ENCODE results near the gene OR2T35. TPM values are rescaled to one million over a fixed set of nuclear protein-coding genes. Genes with fewer than 3 reads are reported as not detected.
A peak's percentile ranks its signal among the peaks of the same experiment; 100 is the strongest.
"Not testable (repeated sequence)": the region's sequence is repeated elsewhere in the genome, so short reads cannot be mapped to it uniquely, and the experiment has no call there.

The OR2T35 gene
- total RNA-seq, 2 experiments from 2014 or later: not detected

DNA sequence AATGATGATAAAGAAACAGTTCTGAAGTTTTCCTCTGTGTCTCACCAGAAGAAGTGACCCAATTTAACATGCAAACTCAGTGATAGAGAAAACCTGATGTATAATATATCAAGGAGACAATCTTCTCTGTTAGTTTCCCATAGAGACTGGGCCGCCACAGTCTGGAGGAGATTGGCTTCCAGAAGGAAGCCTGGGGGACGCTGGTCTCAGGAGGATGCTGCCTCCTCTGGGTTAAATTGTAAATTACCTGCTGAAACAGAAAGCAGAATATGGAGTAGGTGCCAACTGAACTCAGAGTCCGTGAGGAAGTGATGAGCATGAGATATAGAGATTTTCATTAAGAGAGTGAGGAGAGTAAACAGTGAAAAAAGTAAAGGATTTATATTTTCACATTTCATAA, 41.7 kb upstream of the OR2T35 start:
- intact Hi-C loops (cut with micrococcal nuclease; ENCODE audit: unreplicated experiment): loop anchor here (5.0 to 10.0 kb wide), 2 partner anchors 58 to 65 kb away; no protein-coding TSS in a partner anchor
- Histone ChIP-seq H3K4me3 (ENCODE audit: low read depth, low read length, poor library complexity, severe bottlenecking) (no peak overlapping the region), H4K20me1 (ENCODE audit: insufficient read depth, low read length) (no peaks in the 10 kb centered on the region), H3K9me3 (ENCODE audit: low read length) (no peaks in the 10 kb centered on the region), H3K79me2 (ENCODE audit: insufficient read depth, low read depth, low read length) (no peaks in the 10 kb centered on the region), H3K4me1 (ENCODE audit: insufficient read depth, low read length, poor library complexity, severe bottlenecking) (no peaks in the 10 kb centered on the region), H3K4me2 (ENCODE audit: low read length) (no peak overlapping the region), H3K36me3 (ENCODE audit: insufficient read depth, low read length) (no peaks in the 10 kb centered on the region), H3K27ac (ENCODE audit: low read depth, low read length, poor library complexity, severe bottlenecking) (no peak overlapping the region), H3K9me2 (ENCODE audit: insufficient read depth, low read length) (no peaks in the 10 kb centered on the region), H2AFZ (ENCODE audit: low read length) (no peak overlapping the region)
- peak; percentile 6 for DNase-seq (ENCODE audit: low spot score)
- POLR2A ChIA-PET: no interaction called here
- CTCF ChIA-PET (ENCODE audit: unreplicated experiment): no interaction called here
- BruUV-seq (replicated peaks): no TSS peak
- TF ChIP-seq EZH2phosphoT487 (IDR thresholded peaks at IDR 0.05; ENCODE audit: borderline replicate concordance, low read depth, low read length): no peak
- TF ChIP-seq, protein P1, sequence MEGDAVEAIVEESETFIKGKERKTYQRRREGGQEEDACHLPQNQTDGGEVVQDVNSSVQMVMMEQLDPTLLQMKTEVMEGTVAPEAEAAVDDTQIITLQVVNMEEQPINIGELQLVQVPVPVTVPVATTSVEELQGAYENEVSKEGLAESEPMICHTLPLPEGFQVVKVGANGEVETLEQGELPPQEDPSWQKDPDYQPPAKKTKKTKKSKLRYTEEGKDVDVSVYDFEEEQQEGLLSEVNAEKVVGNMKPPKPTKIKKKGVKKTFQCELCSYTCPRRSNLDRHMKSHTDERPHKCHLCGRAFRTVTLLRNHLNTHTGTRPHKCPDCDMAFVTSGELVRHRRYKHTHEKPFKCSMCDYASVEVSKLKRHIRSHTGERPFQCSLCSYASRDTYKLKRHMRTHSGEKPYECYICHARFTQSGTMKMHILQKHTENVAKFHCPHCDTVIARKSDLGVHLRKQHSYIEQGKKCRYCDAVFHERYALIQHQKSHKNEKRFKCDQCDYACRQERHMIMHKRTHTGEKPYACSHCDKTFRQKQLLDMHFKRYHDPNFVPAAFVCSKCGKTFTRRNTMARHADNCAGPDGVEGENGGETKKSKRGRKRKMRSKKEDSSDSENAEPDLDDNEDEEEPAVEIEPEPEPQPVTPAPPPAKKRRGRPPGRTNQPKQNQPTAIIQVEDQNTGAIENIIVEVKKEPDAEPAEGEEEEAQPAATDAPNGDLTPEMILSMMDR (conservative IDR thresholded peaks at IDR 0.05; ENCODE audit: low read length): peak; percentile 60

DNA sequence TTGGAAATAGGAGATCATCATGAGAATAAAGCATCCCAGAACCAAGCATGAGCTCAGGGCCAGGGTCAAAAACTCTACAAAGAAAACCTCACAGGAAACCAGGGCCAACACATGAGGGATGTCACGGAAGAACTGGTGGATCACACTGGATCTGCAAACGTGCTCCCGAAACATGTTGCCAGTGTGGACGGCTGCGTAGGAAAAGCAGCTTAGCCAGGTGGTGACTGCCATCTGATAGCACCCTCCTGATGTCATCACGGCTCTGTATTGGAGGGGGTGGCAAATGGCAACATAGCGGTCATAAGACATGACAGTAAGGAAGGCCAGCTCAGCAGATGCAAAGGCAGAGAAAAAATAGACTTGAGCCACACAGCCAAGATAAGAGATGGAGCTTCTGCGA, 36.6 kb upstream of the OR2T35 start:
- intact Hi-C loops (cut with micrococcal nuclease; ENCODE audit: unreplicated experiment): loop anchor here (10.0 kb wide), 1 partner anchor 63 kb away; no protein-coding TSS in a partner anchor
- Histone ChIP-seq H3K9me2 (ENCODE audit: insufficient read depth, low read length) (no peaks in the 10 kb centered on the region), H3K9me3 (ENCODE audit: low read length) (no peaks in the 10 kb centered on the region), H4K20me1 (ENCODE audit: insufficient read depth, low read length) (no peaks in the 10 kb centered on the region), H3K4me1 (ENCODE audit: insufficient read depth, low read length, poor library complexity, severe bottlenecking) (no peaks in the 10 kb centered on the region), H3K27ac (ENCODE audit: low read depth, low read length, poor library complexity, severe bottlenecking) (no peak overlapping the region), H3K79me2 (ENCODE audit: insufficient read depth, low read depth, low read length) (no peaks in the 10 kb centered on the region), H3K36me3 (ENCODE audit: insufficient read depth, low read length) (no peaks in the 10 kb centered on the region), H3K4me2 (ENCODE audit: low read length) (no peak overlapping the region), H3K4me3 (ENCODE audit: low read depth, low read length, poor library complexity, severe bottlenecking) (no peak overlapping the region), H2AFZ (ENCODE audit: low read length) (no peak overlapping the region)
- TF ChIP-seq, protein P1 (conservative IDR thresholded peaks at IDR 0.05; ENCODE audit: low read length): no peak
- TF ChIP-seq EZH2phosphoT487 (IDR thresholded peaks at IDR 0.05; ENCODE audit: borderline replicate concordance, low read depth, low read length): no peak
- ChIA-PET POLR2A (no interaction called here), CTCF (ENCODE audit: unreplicated experiment) (no interaction called here)
- BruUV-seq (replicated peaks): no TSS peak
- no peak for DNase-seq (ENCODE audit: low spot score)

DNA sequence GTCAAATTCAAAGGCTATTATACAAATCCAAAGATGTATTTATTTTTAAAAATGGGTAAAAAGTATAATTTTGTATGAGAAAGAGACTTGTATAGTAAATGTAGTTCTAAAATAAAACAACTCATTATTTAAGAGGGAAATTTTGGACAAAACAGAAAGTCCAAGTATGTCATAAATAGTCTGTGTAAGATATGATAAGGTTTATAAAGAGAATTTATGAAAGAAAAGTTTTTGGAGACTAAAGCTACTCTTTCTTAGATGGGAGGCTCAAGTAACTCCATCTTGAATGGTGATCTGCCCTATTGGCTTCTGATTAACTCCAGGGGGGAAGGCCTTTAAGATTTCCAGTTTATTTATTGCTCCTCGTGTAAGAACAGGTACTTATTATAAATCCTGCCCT, 24.9 kb upstream of the OR2T35 start:
- BruUV-seq (replicated peaks): no TSS peak
- Histone ChIP-seq H3K36me3 (ENCODE audit: insufficient read depth, low read length) (no peaks in the 10 kb centered on the region), H3K27ac (ENCODE audit: low read depth, low read length, poor library complexity, severe bottlenecking) (no peak overlapping the region)

DNA sequence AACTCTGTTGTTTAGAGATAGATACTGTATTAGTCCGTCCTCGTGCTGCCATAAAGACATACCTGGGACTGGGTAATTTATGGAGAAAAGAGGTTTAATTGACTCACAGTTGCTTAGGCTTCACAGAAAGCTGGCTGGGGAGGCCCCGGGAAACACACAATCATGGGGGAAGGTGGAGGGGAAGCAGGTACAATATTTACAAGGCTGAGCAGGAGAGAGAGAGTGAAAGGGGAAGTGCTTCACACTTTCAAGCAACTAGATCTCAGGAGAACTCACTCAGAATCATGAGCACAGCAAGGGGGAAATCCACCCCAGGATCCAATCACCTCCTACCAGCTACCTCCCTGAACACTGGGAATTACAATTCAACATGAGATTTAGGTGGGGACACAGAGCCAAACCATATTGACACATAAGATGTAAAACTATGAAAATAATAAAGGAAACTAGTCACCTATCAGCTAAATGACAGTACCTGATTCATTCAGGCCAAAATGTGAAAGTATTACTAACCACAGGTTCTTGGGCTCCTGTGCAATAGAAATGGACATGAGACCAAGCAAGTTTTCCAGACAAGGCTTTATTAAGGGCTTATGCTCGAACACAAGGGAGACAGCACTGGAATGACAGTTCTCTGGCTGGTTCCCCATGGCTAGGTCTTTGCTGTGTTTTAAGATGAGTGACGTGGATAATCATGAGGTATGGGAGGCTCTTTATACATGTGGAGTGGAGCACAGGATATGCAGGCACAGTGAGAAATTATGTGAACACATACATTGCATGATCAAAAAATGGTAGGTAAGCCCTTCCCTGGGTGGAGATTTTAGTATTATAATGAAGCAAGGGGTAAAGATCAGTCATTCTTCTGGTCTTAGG, 18.6 kb upstream of the OR2T35 start:
- POLR2A ChIA-PET: interaction anchor here (0.6 kb wide), 1 partner anchor 76 kb away, joined by 3 read pairs; no protein-coding TSS in a partner anchor
- CTCF ChIA-PET (ENCODE audit: unreplicated experiment); H3K36me3 ChIP-seq (ENCODE audit: insufficient read depth, low read length); H3K9me2 ChIP-seq (ENCODE audit: insufficient read depth, low read length); H4K20me1 ChIP-seq (ENCODE audit: insufficient read depth, low read length); H3K9me3 ChIP-seq (ENCODE audit: low read length); H2AFZ ChIP-seq (ENCODE audit: low read length); intact Hi-C loops (cut with micrococcal nuclease; ENCODE audit: unreplicated experiment); BruUV-seq (replicated peaks); DNase-seq (ENCODE audit: low spot score); H3K4me3 ChIP-seq (ENCODE audit: low read depth, low read length, poor library complexity, severe bottlenecking); H3K4me2 ChIP-seq (ENCODE audit: low read length); H3K4me1 ChIP-seq (ENCODE audit: insufficient read depth, low read length, poor library complexity, severe bottlenecking); H3K27ac ChIP-seq (ENCODE audit: low read depth, low read length, poor library complexity, severe bottlenecking); H3K79me2 ChIP-seq (ENCODE audit: insufficient read depth, low read depth, low read length): not testable (repeated sequence)

More for the DNA sequence above, 24.9 kb upstream of the OR2T35 start:
- Histone ChIP-seq H3K4me2 (ENCODE audit: low read length) (no peak overlapping the region), H4K20me1 (ENCODE audit: insufficient read depth, low read length) (no peaks in the 10 kb centered on the region), H3K9me2 (ENCODE audit: insufficient read depth, low read length) (no peaks in the 10 kb centered on the region), H3K4me1 (ENCODE audit: insufficient read depth, low read length, poor library complexity, severe bottlenecking) (no peaks in the 10 kb centered on the region), H3K4me3 (ENCODE audit: low read depth, low read length, poor library complexity, severe bottlenecking) (no peak overlapping the region), H2AFZ (ENCODE audit: low read length) (no peak overlapping the region), H3K79me2 (ENCODE audit: insufficient read depth, low read depth, low read length) (no peaks in the 10 kb centered on the region), H3K9me3 (ENCODE audit: low read length) (no peaks in the 10 kb centered on the region; the same call in 1 of the 2 replicates)
- ChIA-PET POLR2A (interaction anchor here (0.7 kb wide), 1 partner anchor 107 kb away, joined by 3 read pairs; no protein-coding TSS in a partner anchor), CTCF (ENCODE audit: unreplicated experiment) (no interaction called here)
- TF ChIP-seq, protein P1 (conservative IDR thresholded peaks at IDR 0.05; ENCODE audit: low read length): no peak
- no peak for TF ChIP-seq EZH2phosphoT487 (IDR thresholded peaks at IDR 0.05; ENCODE audit: borderline replicate concordance, low read depth, low read length)
- intact Hi-C loops (cut with micrococcal nuclease; ENCODE audit: unreplicated experiment): loop anchor here (10.0 kb wide), 1 partner anchor 55 kb away; no protein-coding TSS in a partner anchor
- peak; percentile 15 for DNase-seq (ENCODE audit: low spot score)

All from OCI-LY7 (cell line).